Stomach (tissue), 19 donors: ENCODE results near the gene C21orf58. TPM values are rescaled to one million over a fixed set of nuclear protein-coding genes. Genes with fewer than 3 reads are reported as not detected.
A peak's percentile ranks its signal among the peaks of the same experiment; 100 is the strongest.
"Not testable (repeated sequence)": the region's sequence is repeated elsewhere in the genome, so short reads cannot be mapped to it uniquely, and the experiment has no call there.

Experiments
- DNase-seq, 2 donors: peaks; one replicate each; pipeline versions ENCODE4 v3.0.0 to v3.0.0-alpha.2; 2013 to 2019
- H3K27ac ChIP-seq, 5 donors: fragments of 200-600 bp in 4 of 5; sonication (generic) in 4 of 5; one replicate each; pipeline ENCODE4 v1.5.1; 2013 to 2019; ENCODE audit warnings: mild to moderate bottlenecking in 1 of 5, moderate library complexity in 1 of 5
- H3K27me3 ChIP-seq, 3 donors: fragments of 200-600 bp; sonication (generic); one replicate each; pipeline ENCODE4 v1.5.1; 2017 to 2019; ENCODE audit warnings: mixed run types in 1 of 3
- H3K36me3 ChIP-seq, 4 donors: fragments of 200-600 bp; sonication (generic); 1 replicate in 3 of 4; 2 replicates in 1 of 4; pipeline ENCODE4 v1.5.1; 2016 to 2019
- H3K4me1 ChIP-seq, 4 donors: fragments of 200-600 bp; sonication (generic); one replicate each; pipeline ENCODE4 v1.5.1; 2016 to 2019
- H3K4me3 ChIP-seq, 4 donors: fragments of 200-600 bp; sonication (generic) in 3 of 4; one replicate each; pipeline ENCODE4 v1.5.1; 2016 to 2019; ENCODE audit warnings: mild to moderate bottlenecking in 1 of 4
- H3K9me3 ChIP-seq, 4 donors: fragments of 200-600 bp; sonication (generic); one replicate each; pipeline ENCODE4 v1.5.1; 2016 to 2019
- CTCF ChIP-seq, 7 experiments: fragments of 450-650 bp in 4 of 7; fragments of 200-600 bp in 3 of 7; sonication (generic) in 3 of 7; IDR thresholded peaks; one replicate each; pipeline ENCODE4 v1.5.1; 2016 to 2019; ENCODE audit warnings: antibody characterized with exemption in 7 of 7, control low read depth in 2 of 7, mild to moderate bottlenecking in 1 of 7
- EP300 ChIP-seq: sonication (generic); formaldehyde crosslinking; IDR thresholded peaks from one replicate; pipeline ENCODE4 v1.6.1; 2017; ENCODE audit warnings: antibody characterized with exemption
- POLR2A ChIP-seq, 4 donors: fragments of 450-650 bp; IDR thresholded peaks; one replicate each; pipeline ENCODE4 v1.6.1; 2016; ENCODE audit warnings: antibody characterized with exemption in 4 of 4, control low read depth in 2 of 4, mild to moderate bottlenecking in 1 of 4, moderate library complexity in 1 of 4
- POLR2AphosphoS5 ChIP-seq, 3 donors: sonication (generic); formaldehyde crosslinking; IDR thresholded peaks; one replicate each; pipeline ENCODE4 v1.6.1; 2016; ENCODE audit warnings: antibody characterized with exemption in 3 of 3
- WGBS, 5 donors: extraction: QIAGEN DNeasy Blood & Tissue Kit in 3 of 5; methylation state at CpG; one replicate each; pipeline versions ENCODE4 v1.1.5 to v1.1.7; 2013 to 2018; 5-methylcytosine and 5-hydroxymethylcytosine counted together
- intact Hi-C: fragments of 100-400 bp; cut with DNase I; formaldehyde crosslinking; loops from one replicate; pipeline ENCODE4 v1.15.1; 2023; ENCODE audit warnings: low total_unique reads
- long read RNA-seq, 10 donors: transcript quantifications; one replicate each; lab custom pipeline, GENCODE V29; 2026
- polyA plus RNA-seq, 3 donors: library from polyadenylated mRNA; stranded (reverse); fragments of 200-250 nt; gene quantifications; one replicate each; pipeline ENCODE4 v1.2.3, GENCODE V29; 2013
- total RNA-seq, 5 donors: library from RNA; depleted of rRNA; stranded (reverse); fragments of >200 nt; gene quantifications; one replicate each; pipeline versions ENCODE4 v1.1.0 to v1.2.3, GENCODE V29; 2014 to 2016
- donor health status: healthy with polysubstance abuse.
- donor health status: Bipolar disorder and iron deficiency.
- donor health status: healthy.

The C21orf58 gene
- total RNA-seq, result 10 to 100 TPM in 1 of 5 donors, 1 to 10 TPM in 3, under 1 TPM in 1; 0.89 to 15.1 (median 7.8) TPM
- polyA plus RNA-seq, result 1 to 10 TPM; 1.7 to 2.8 (median 2.5) TPM
- long read RNA-seq, donor 1, result 0 reads
- long read RNA-seq, donor 2, result 0 reads
- long read RNA-seq, donor 3, result 0 reads
- long read RNA-seq, donor 4, result 0 reads
- long read RNA-seq, donor 5, partial matches to known transcripts, result 0 of 1 reads
- long read RNA-seq, donor 5, other reads (novel, unspliced or antisense), result 0 of 1 reads
- long read RNA-seq, donor 6, result 0 reads
- long read RNA-seq, donor 7, partial matches to known transcripts, result 13 of 13 reads
- long read RNA-seq, donor 7, other reads (novel, unspliced or antisense), result 0 of 13 reads
- long read RNA-seq, donor 8, partial matches to known transcripts, result 0 of 1 reads
- long read RNA-seq, donor 8, other reads (novel, unspliced or antisense), result 0 of 1 reads
- long read RNA-seq, donor 9, result 0 reads
- long read RNA-seq, donor 10, result 0 reads

GRCh38 chr21:46323710-46324389 lies at the start of gene C21orf58, which contains the start of gene PCNT:
Gene C21orf58, minus strand, starts transcription at chr21:46323870. Its CDS starts 1,132 bp downstream, at chr21:46322738.
Gene PCNT, plus strand, starts transcription at chr21:46324156. Its CDS starts 73 bp downstream, at chr21:46324229.
- peak within 1 kb of the TSS; percentile 97 to 99 (median 98) for H3K4me3 ChIP-seq
- DNase-seq, result peak; percentile 98 to 99
- H3K4me1 ChIP-seq, result peaks cover 21 to 57% (median 40%) of the 10 kb centered on the region in 4 donors
- TF ChIP-seq POLR2A (IDR thresholded peaks at IDR 0.05) (no peak), CTCF (IDR thresholded peaks at IDR 0.05) (no peak), POLR2AphosphoS5 (IDR thresholded peaks at IDR 0.05) (peak in 2 of 3 donors; percentile 55 to 66), EP300 (no peak)
- intact Hi-C loops, result no loop called here
- no peaks in the 10 kb centered on the region for H3K9me3 ChIP-seq
- peak within 1 kb of the TSS; percentile 98 to 100 (median 99) for H3K27ac ChIP-seq
- 0 to 1% (median 0%) methylated on average over 30 to 76 of the region's 76 CpGs for WGBS, 5 donors
- H3K36me3 ChIP-seq, result peaks cover 8 to 17% (median 15%) of the 10 kb centered on the region in 4 donors
- H3K27me3 ChIP-seq, result no peaks in the 10 kb centered on the region

- H3K27ac ChIP-seq, H3K4me1 ChIP-seq, DNase-seq, H3K4me3 ChIP-seq, intact Hi-C loops, H3K27me3 ChIP-seq, H3K9me3 ChIP-seq: not testable (repeated sequence)
- WGBS, 5 donors, result 93 to 96% (median 94%) methylated on average over 10 of the region's 10 CpGs
- H3K36me3 ChIP-seq, result peaks cover 7 to 71% (median 55%) of the 10 kb centered on the region in 4 donors
Observed at GRCh38 chr21:46372947-46373346, 49.3 kb upstream of the C21orf58 start.

- H3K4me3 ChIP-seq, result no peak overlapping the region
- WGBS, 5 donors, result 94 to 98% (median 98%) methylated on average over 7 of the region's 7 CpGs
- H3K4me1 ChIP-seq, result no peaks in the 10 kb centered on the region
- intact Hi-C loops, result no loop called here
- no peak for TF ChIP-seq POLR2AphosphoS5 (IDR thresholded peaks at IDR 0.05)
- no peak for TF ChIP-seq CTCF (IDR thresholded peaks at IDR 0.05)
- no peak for TF ChIP-seq POLR2A (IDR thresholded peaks at IDR 0.05)
- TF ChIP-seq EP300, result no peak
- no peaks in the 10 kb centered on the region for H3K27me3 ChIP-seq
- H3K36me3 ChIP-seq, result peaks cover 11 to 79% (median 60%) of the 10 kb centered on the region in 4 donors
- DNase-seq, result no peak
- H3K9me3 ChIP-seq, result no peaks in the 10 kb centered on the region
- no peak overlapping the region for H3K27ac ChIP-seq
Observed at GRCh38 chr21:46372014-46372485, 48.4 kb upstream of the C21orf58 start.

- intact Hi-C loops, result no loop called here
- WGBS, 5 donors, result 92 to 95% (median 94%) methylated on average over 16 of the region's 16 CpGs
- TF ChIP-seq POLR2A (IDR thresholded peaks at IDR 0.05) (no peak), EP300 (no peak), POLR2AphosphoS5 (IDR thresholded peaks at IDR 0.05) (no peak), CTCF (IDR thresholded peaks at IDR 0.05) (no peak)
Observed at GRCh38 chr21:46371204-46372013, 47.7 kb upstream of the C21orf58 start.

More at GRCh38 chr21:46371204-46372013, 47.7 kb upstream of the C21orf58 start:
- no peaks in the 10 kb centered on the region for H3K9me3 ChIP-seq
- H3K4me1 ChIP-seq, result no peaks in the 10 kb centered on the region
- peaks cover 18 to 81% (median 62%) of the 10 kb centered on the region in 4 donors for H3K36me3 ChIP-seq
- H3K27me3 ChIP-seq, result no peaks in the 10 kb centered on the region
- DNase-seq, result no peak
- no peak overlapping the region for H3K27ac ChIP-seq
- H3K4me3 ChIP-seq, result no peak overlapping the region
